CD4-positive, alpha-beta T cell treated with Interleukin-4 for 1 hour (primary cell): ENCODE measurements around the gene TRIM16.
A peak's percentile ranks its signal among the peaks of the same experiment; 100 is the strongest.
"Not testable (repeated sequence)": the region's sequence is repeated elsewhere in the genome, so short reads cannot be mapped to it uniquely, and the experiment has no call there.

ENCODE experiments used
- DNase-seq, 2 donors: peaks; one replicate each; pipeline ENCODE4 v3.0.0-alpha.2; 2020 to 2022

The TRIM16 gene

DNA sequence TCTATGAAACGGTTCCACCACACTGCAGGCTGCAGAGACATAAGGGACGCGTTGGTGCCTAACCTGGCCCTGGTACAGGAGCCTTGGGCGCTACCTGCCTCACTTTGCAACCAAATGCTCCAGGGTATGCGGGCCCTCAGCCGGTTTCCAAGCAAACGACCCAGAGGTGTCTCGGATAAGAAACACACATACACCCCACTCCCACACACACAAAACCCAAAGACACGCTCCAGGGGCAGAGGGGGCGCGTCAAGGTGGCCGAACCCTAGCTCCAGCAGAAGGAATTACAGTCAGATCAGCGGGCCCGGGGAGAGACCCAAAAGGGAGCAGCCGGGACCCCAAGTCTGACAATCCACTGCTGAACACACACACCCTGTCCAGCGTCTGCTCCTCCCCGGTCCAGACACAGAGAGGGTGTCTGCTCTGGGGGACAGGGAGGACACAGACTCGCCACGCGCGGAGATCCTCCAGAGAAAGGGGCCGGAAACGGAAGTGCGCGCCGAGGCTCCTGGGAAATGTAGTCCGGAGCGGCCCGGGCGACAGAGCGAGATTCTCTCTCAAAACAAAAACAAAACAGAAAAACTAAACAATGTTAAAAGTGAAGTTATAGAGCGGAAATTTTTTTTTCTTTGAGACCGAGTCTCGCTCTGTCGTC is at the start of gene TRIM16:
Gene TRIM16, minus strand, starts transcription at position 488 of the 655 bp plus-strand sequence. CDS start 32,702 bp downstream, outside the sequence.
- DNase-seq, result peak; percentile 82 to 84

GRCh38 chr17:15733174-15733789 is 49.2 kb upstream of the TRIM16 start:
- not testable (repeated sequence) for DNase-seq

DNA sequence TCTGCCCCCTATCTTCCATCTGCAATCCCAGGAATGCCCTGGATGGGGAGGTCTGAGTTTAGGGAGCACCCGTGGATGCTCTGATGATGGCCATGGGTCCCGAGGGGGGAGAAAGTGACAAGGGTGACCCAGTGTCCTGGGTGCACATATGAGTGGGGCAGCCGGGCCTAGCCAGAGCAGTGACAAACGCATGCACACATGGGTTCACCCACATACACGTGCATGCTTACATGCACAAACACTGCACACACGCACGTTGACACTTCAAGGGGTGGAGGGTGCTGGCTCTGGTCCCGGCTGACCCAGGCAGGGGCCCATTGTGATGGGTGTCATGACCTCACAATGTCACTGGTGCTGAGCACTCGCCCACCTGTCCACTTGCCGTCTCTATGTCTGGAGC is 47.8 kb upstream of the TRIM16 start, which contains the start of gene TBC1D26:
Gene TBC1D26, plus strand, starts transcription at position 384 of the 400 bp plus-strand sequence. CDS start 3,066 bp downstream, outside the sequence.
- DNase-seq, result not testable (repeated sequence)

DNA sequence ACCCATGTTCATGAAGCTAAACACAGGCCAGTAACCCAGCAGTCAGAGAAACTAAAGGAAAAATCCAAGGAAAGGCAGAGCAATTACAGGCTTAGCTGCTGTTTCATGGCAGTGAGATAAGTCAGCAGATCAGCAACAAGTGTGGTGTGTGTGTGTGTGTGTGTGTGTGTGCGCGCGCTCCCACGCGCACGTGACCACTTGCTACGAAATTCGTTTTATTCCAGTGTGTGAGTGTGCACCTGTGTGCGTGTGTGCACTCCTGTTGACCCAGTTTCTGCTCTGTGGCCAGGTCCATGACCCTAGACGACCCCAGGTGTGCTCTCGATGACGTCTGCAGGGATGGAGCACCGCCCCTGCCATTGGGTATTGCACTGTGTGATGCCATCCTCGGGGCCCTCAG is 46.4 kb upstream of the TRIM16 start:
- DNase-seq, result not testable (repeated sequence)

DNA sequence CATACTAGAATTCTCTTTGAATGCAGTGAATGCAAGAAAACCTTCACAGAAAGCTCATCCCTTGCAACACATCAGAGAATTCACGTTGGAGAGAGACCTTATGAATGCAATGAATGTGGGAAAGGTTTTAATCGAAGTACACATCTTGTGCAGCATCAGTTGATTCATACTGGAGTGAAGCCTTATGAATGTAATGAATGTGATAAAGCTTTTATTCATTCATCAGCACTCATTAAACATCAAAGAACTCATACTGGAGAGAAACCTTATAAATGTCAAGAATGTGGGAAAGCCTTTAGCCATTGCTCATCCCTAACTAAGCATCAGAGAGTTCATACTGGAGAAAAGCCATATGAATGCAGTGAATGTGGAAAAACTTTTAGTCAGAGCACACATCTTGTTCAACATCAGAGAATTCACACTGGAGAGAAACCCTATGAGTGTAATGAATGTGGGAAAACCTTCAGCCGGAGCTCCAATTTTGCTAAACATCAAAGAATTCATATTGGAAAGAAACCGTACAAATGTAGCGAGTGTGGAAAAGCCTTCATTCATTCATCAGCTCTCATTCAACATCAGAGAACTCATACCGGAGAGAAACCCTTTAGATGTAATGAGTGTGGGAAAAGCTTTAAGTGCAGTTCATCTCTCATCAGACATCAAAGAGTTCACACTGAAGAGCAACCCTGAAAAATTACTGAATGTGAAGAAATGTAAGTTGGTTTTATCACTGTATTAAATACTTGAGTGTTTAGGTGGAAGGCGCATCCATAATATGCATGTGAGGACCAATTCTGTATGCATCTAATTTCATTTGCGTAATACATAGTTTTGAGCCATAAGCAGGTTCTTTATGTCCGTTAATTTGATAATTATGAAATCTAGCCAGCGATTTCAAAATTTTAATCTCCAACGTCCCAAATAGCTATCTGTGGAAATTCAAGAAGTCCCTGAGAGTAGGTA is 32.8 kb upstream of the TRIM16 start:
- not testable (repeated sequence) for DNase-seq

GRCh38 chr17:15708879-15709278 is 24.8 kb upstream of the TRIM16 start:
- DNase-seq, result not testable (repeated sequence)

DNA sequence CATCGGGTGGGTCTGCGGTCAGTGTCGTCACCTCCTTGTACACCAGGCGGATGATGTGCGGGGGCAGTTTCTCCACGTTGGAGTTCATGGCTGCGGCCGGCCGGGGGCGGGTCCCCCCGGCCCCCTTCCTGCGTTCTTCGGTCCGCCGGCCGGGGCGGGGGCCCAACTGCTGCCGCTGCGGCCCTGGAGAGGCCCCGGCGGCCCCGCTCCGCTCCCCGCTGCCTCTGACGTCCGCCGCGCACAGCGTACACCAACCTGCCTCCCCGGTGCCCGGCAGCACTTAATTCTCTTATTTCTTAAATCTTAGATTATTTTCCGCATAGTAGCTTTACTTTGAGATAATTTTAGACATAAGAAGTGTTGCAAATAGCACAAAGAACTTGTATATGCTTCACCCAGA is 20.7 kb upstream of the TRIM16 start:
- not testable (repeated sequence) for DNase-seq

GRCh38 chr17:15704239-15704638 is 20.1 kb upstream of the TRIM16 start:
- DNase-seq, result not testable (repeated sequence)

DNA sequence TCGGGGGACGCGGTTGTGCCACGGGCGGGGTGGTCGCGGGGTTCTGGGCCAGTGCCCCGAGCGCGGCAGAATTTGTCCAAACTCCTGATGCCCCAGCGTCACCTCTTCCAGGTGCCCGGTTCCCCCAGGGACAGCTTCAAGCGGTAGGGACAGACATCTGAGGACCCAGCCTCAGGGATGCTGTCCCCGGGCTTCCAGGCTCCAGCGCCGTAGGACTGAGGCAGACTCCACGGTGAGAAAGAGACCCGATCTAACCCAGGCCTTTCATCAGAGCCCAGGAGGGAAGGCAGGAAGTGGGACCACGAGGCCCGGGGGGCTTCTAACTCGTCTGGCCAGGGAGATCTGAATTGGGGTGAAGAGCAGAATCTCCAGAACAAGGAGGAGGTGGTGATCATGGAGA is 15.8 kb upstream of the TRIM16 start:
- not testable (repeated sequence) for DNase-seq

- DNase-seq, result peak; percentile 98 to 99
Measured at GRCh38 chr17:15699413-15699924, 15.4 kb upstream of the TRIM16 start, which contains the start of gene ZNF286A. ZNF286A (plus strand) TSS chr17:15699752; CDS start chr17:15700330, 578 bp downstream.

DNA sequence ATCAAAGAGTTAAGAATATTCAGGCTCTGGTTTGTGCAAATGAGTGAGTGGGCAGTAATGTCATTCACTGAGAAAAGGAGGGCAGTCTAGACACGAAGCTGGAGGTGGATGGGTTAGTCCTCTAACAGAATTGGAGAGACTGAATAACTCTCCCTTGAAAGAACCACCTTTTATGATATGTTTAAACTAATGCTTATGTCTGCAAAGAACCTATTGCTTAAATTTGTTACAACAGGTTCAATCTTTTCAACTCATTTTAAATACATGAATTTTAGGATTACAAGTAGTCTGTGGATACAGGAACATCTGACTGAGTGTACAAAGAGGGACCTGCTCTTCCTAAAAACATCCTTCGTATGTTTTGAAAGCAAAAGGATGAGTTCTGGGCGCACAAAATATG is 14.9 kb upstream of the TRIM16 start:
- DNase-seq, result not testable (repeated sequence)

DNA sequence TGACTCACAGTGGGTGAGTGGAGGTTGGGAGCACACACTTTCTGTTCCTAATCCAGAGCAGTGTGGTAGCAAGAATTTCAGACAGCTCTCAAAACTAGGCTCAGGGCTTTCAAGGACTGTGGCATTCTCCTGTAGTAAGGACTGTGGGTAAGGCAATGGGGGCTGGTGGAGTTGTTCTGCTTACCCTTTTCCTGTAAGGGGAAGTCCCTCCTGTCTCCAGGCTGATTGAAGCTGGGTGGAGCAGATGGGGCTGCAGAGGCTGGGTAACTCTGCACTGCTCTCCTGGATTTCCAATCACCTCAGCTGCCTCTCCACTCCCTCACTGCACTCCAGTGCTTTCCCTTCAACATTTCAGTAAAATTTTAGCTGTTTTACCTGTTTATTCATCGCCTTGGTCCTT is 3.4 kb upstream of the TRIM16 start:
- DNase-seq, result not testable (repeated sequence)

- peak in 1 of 2 donors; percentile 19 for DNase-seq
Measured at GRCh38 chr17:15683135-15683534, 976 bp downstream of the TRIM16 start.

DNA sequence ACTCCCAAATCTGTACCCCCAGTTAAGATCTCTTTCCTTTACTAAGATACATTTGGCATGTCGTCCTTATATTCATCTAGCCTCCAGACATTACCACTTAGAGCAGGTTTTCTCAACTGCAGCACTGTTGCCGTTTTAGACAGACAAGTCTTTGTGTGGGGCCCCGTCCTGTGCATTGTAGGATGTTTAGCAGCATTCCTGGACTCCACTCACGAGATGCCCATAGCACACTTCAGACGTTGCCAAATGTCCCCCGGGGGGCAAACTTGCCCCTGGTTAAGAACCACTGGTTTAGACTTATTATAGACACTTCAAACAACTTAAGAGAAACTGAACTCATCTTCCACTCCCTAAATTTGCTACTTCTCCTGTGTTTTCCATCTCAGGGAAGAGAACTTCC is 8.1 kb downstream of the TRIM16 start:
- not testable (repeated sequence) for DNase-seq

- not testable (repeated sequence) for DNase-seq
Measured at GRCh38 chr17:15674640-15675039, 9.5 kb downstream of the TRIM16 start.

- DNase-seq, result not testable (repeated sequence)
Measured at GRCh38 chr17:15669526-15669925, 14.6 kb downstream of the TRIM16 start.

DNA sequence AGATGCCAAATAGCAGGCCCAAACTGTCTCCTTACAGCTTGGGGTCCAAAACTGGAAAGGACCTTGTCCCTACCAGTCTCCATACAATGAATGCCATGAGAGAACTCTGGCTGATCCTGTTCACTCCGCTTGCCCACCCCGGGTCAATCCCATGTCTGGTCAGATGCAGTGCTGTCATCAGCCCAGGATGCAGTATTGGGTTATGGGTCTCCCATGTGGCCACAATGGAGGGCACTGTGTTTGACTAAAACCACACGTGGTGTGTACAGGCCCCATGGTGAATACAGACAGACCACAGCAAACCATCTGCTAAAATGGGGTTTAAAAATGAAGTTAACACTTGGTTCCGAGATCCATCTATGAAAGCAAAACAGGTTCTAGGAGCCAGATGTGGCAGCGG is 20.4 kb downstream of the TRIM16 start:
- DNase-seq, result no peak

DNA sequence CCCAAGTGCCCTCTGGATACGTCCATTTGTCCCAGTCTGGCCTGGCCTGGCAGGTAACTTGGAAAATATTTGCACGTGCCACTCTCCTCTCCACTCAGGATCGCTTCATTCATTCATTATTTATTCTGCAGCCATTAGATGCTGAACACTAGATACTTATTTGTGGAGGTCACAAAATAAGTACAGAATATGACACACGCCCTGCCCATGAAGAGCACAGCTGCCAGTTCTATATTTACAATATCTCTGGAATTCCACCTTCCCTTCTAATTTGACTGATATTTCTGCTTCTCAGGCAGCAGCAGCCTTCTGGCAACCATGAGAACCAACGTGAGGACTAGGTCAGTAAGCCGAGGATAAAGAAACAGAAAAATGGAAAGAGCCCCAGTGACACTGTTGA is 20.9 kb downstream of the TRIM16 start:
- DNase-seq, result no peak

GRCh38 chr17:15662681-15663080 is 21.4 kb downstream of the TRIM16 start:
- no peak for DNase-seq

DNA sequence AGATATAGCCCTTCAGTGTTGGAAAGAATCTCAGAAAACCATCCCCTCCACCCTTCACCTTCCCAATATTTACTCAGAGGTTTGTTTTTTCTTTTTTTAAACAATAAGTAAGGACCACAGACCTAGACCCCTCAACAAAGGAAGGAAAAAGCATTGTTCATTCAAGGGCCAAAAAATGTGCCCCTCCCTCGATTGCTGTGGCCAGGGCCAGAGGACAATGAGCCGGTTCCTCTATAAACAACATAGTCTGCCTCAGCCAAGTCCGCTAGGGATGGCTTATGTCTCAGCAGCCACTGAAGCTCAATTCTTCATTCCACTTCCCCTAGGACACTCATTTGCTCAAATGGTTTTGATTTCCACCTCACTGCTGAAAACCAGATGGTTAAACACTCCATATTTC is 24.0 kb downstream of the TRIM16 start:
- no peak for DNase-seq

DNA sequence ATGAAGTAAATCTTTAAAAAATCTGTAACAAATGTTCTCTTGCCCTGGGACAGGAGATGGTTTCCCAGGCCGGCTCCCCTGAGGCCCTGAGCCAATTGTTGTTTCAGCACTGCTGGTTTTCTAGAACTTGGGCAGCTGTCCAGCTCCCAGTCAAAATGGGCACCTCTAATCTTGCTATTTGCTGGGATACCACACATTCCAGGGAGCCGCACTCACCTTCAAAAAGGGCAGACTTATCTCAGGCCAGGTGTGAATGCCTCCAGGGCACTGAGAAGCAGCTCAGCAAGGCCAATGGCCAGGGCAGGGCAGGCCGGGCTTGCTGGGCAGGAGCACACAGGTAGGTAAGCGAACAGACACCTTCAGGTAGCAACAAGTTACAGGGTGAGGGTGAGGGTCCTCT is 24.4 kb downstream of the TRIM16 start:
- DNase-seq, result no peak

GRCh38 chr17:15659236-15659635 is 24.9 kb downstream of the TRIM16 start:
- no peak for DNase-seq

- no peak for DNase-seq
Measured at GRCh38 chr17:15658296-15658695, 25.8 kb downstream of the TRIM16 start.
